ENCODE data around the gene ENPEP.
"Not testable (repeated sequence)": the region's sequence is repeated elsewhere in the genome, so short reads cannot be mapped to it uniquely, and the experiment has no call there.

ENPEP gene

GRCh38 chr4:110526589-110526988, 50.6 kb downstream of the ENPEP start:
- DNase-seq: no peak

GRCh38 chr4:110527156-110527555, 51.2 kb downstream of the ENPEP start:
- DNase-seq: no peak

- DNase-seq: no peak
Observed at GRCh38 chr4:110532901-110533589, 57.1 kb downstream of the ENPEP start.

- no peak for DNase-seq
Observed at GRCh38 chr4:110533590-110533910, 57.6 kb downstream of the ENPEP start.

- DNase-seq: no peak
Observed at GRCh38 chr4:110533940-110534339, 58.0 kb downstream of the ENPEP start.

- DNase-seq: no peak
Observed at GRCh38 chr4:110540581-110540980, 64.6 kb downstream of the ENPEP start.

GRCh38 chr4:110540982-110541451, 65.1 kb downstream of the ENPEP start:
- no peak for DNase-seq

- DNase-seq: no peak
Observed at GRCh38 chr4:110543577-110543976, 67.6 kb downstream of the ENPEP start.

GRCh38 chr4:110544594-110544993, 68.6 kb downstream of the ENPEP start:
- DNase-seq: no peak

- no peak for DNase-seq
Observed at GRCh38 chr4:110550260-110550659, 74.3 kb downstream of the ENPEP start.

- no peak for DNase-seq
Observed at GRCh38 chr4:110553197-110553596, 77.2 kb downstream of the ENPEP start.

GRCh38 chr4:110567214-110567613, 91.3 kb downstream of the ENPEP start:
- DNase-seq: no peak

GRCh38 chr4:110576696-110577095, 100.7 kb downstream of the ENPEP start:
- DNase-seq: not testable (repeated sequence)

- DNase-seq: no peak
Observed at GRCh38 chr4:110586131-110586850, 110.3 kb downstream of the ENPEP start.

- no peak for DNase-seq
Observed at GRCh38 chr4:110587666-110588285, 111.8 kb downstream of the ENPEP start.

- DNase-seq: no peak
Observed at GRCh38 chr4:110589297-110589696, 113.3 kb downstream of the ENPEP start.

GRCh38 chr4:110595583-110595982, 119.6 kb downstream of the ENPEP start:
- DNase-seq: no peak

GRCh38 chr4:110596431-110596830, 120.5 kb downstream of the ENPEP start:
- no peak for DNase-seq

- no peak for DNase-seq
Observed at GRCh38 chr4:110597582-110597981, 121.6 kb downstream of the ENPEP start.

- DNase-seq: no peak
Observed at GRCh38 chr4:110602061-110602460, 126.1 kb downstream of the ENPEP start.

GRCh38 chr4:110605077-110605476, 129.1 kb downstream of the ENPEP start:
- no peak for DNase-seq

GRCh38 chr4:110609044-110609750, 133.2 kb downstream of the ENPEP start:
- no peak for DNase-seq

GRCh38 chr4:110610620-110610939, 134.6 kb downstream of the ENPEP start:
- DNase-seq: no peak

All from activated gamma-delta T cell treated with Interleukin-2 at 50 U/mL for 16 hours (primary cell).